SJCRH30 (cell line): ENCODE data around the gene CFAP46. TPM values are rescaled to one million over a fixed set of nuclear protein-coding genes. Genes with fewer than 3 reads are reported as not detected.
"Not testable (repeated sequence)": the region's sequence is repeated elsewhere in the genome, so short reads cannot be mapped to it uniquely, and the experiment has no call there.

Experiments used
- DNase-seq, 2 experiments: peaks; one replicate each; pipeline ENCODE4 v3.0.0-alpha.2; 2015 to 2020
- H3K27ac ChIP-seq: fragments of 250-450 bp; sonication (Bioruptor Pico); 2 replicates; pipeline ENCODE4 v1.5.1; 2020; ENCODE audit warnings: mild to moderate bottlenecking, moderate library complexity
- H3K27me3 ChIP-seq: fragments of 250-450 bp; sonication (Bioruptor Pico); 2 replicates; pipeline ENCODE4 v1.5.1; 2020; ENCODE audit warnings: mild to moderate bottlenecking, moderate library complexity
- H3K36me3 ChIP-seq: fragments of 250-450 bp; sonication (Bioruptor Pico); 2 replicates; pipeline ENCODE4 v1.5.1; 2020; ENCODE audit warnings: mild to moderate bottlenecking, moderate library complexity
- H3K4me1 ChIP-seq: fragments of 250-450 bp; sonication (Bioruptor Pico); 2 replicates; pipeline ENCODE4 v1.5.1; 2020; ENCODE audit warnings: mild to moderate bottlenecking, moderate library complexity
- H3K4me3 ChIP-seq: fragments of 250-450 bp; sonication (Bioruptor Pico); 2 replicates; pipeline ENCODE4 v1.5.1; 2020; ENCODE audit warnings: mild to moderate bottlenecking, moderate library complexity
- H3K9me3 ChIP-seq: fragments of 250-450 bp; sonication (Bioruptor Pico); replicated peaks from 2 replicates; pipeline ENCODE4 v1.5.1; 2020; ENCODE audit warnings: mild to moderate bottlenecking, moderate library complexity
- total RNA-seq: library from RNA; depleted of rRNA; stranded (reverse); fragments of >200 nt; shearing (Covaris generic); gene quantifications from 2 replicates; pipeline ENCODE4 v1.2.3, GENCODE V29; 2014

The CFAP46 gene
- total RNA-seq, 1 experiment from 2014 or later: 1.7 TPM

GRCh38 chr10:132904181-132904813 is 38.1 kb downstream of the CFAP46 start:
- no peaks in the 10 kb centered on the region for H3K27me3 ChIP-seq
- peak; percentile 49 to 67 for DNase-seq
- H3K4me1 ChIP-seq: no peaks in the 10 kb centered on the region
- no peaks in the 10 kb centered on the region for H3K36me3 ChIP-seq
- H3K27ac ChIP-seq: no peak overlapping the region
- H3K4me3 ChIP-seq: no peak overlapping the region
- H3K9me3 ChIP-seq: no peaks in the 10 kb centered on the region

GRCh38 chr10:132902656-132903575 is 39.5 kb downstream of the CFAP46 start:
- not testable (repeated sequence) for H3K36me3 ChIP-seq, DNase-seq, H3K27ac ChIP-seq, H3K4me3 ChIP-seq, H3K9me3 ChIP-seq, H3K27me3 ChIP-seq, H3K4me1 ChIP-seq

- Histone ChIP-seq H3K4me1 (no peaks in the 10 kb centered on the region), H3K36me3 (no peaks in the 10 kb centered on the region), H3K4me3 (no peak overlapping the region), H3K27me3 (no peaks in the 10 kb centered on the region), H3K27ac (no peak overlapping the region), H3K9me3 (no peaks in the 10 kb centered on the region)
- DNase-seq: no peak
These were observed 41.0 kb downstream of the CFAP46 start for GRCh38 chr10:132901351-132901750.

- Histone ChIP-seq H3K9me3 (no peaks in the 10 kb centered on the region), H3K36me3 (no peaks in the 10 kb centered on the region), H3K4me3 (no peak overlapping the region), H3K4me1 (no peaks in the 10 kb centered on the region), H3K27me3 (no peaks in the 10 kb centered on the region), H3K27ac (no peak overlapping the region)
- DNase-seq: no peak
These were observed 42.1 kb downstream of the CFAP46 start for GRCh38 chr10:132900211-132900756.

- H3K27ac ChIP-seq: no peak overlapping the region
- no peaks in the 10 kb centered on the region for H3K9me3 ChIP-seq
- no peaks in the 10 kb centered on the region for H3K36me3 ChIP-seq
- DNase-seq: no peak
- H3K27me3 ChIP-seq: no peaks in the 10 kb centered on the region
- H3K4me1 ChIP-seq: no peaks in the 10 kb centered on the region
- H3K4me3 ChIP-seq: no peak overlapping the region
These were observed 42.7 kb downstream of the CFAP46 start for GRCh38 chr10:132899751-132900065.

GRCh38 chr10:132899054-132899750 is 43.2 kb downstream of the CFAP46 start:
- DNase-seq: no peak
- Histone ChIP-seq H3K4me1 (no peaks in the 10 kb centered on the region), H3K9me3 (no peaks in the 10 kb centered on the region), H3K27ac (no peak overlapping the region), H3K4me3 (no peak overlapping the region), H3K27me3 (no peaks in the 10 kb centered on the region), H3K36me3 (no peaks in the 10 kb centered on the region)

GRCh38 chr10:132898391-132899053 is 43.8 kb downstream of the CFAP46 start:
- no peak for DNase-seq

GRCh38 chr10:132897516-132898381 is 44.6 kb downstream of the CFAP46 start:
- Histone ChIP-seq H3K27ac (no peak overlapping the region), H3K9me3 (no peaks in the 10 kb centered on the region), H3K36me3 (no peaks in the 10 kb centered on the region), H3K4me1 (no peaks in the 10 kb centered on the region), H3K27me3 (no peaks in the 10 kb centered on the region), H3K4me3 (no peak overlapping the region)
- no peak for DNase-seq

More at GRCh38 chr10:132898391-132899053, 43.8 kb downstream of the CFAP46 start:
- no peaks in the 10 kb centered on the region for H3K27me3 ChIP-seq
- H3K27ac ChIP-seq: no peak overlapping the region
- H3K4me1 ChIP-seq: no peaks in the 10 kb centered on the region
- no peaks in the 10 kb centered on the region for H3K36me3 ChIP-seq
- H3K4me3 ChIP-seq: no peak overlapping the region
- no peaks in the 10 kb centered on the region for H3K9me3 ChIP-seq

- H3K27me3 ChIP-seq, H3K27ac ChIP-seq, H3K9me3 ChIP-seq, H3K4me3 ChIP-seq, DNase-seq, H3K4me1 ChIP-seq, H3K36me3 ChIP-seq: not testable (repeated sequence)
These were observed 48.6 kb downstream of the CFAP46 start for GRCh38 chr10:132893786-132894185.

GRCh38 chr10:132893090-132893489 is 49.3 kb downstream of the CFAP46 start:
- no peak overlapping the region for H3K27ac ChIP-seq
- H3K9me3 ChIP-seq: no peaks in the 10 kb centered on the region
- H3K4me1 ChIP-seq: no peaks in the 10 kb centered on the region
- H3K27me3 ChIP-seq: no peaks in the 10 kb centered on the region
- no peaks in the 10 kb centered on the region for H3K36me3 ChIP-seq
- DNase-seq: no peak
- no peak overlapping the region for H3K4me3 ChIP-seq

GRCh38 chr10:132892004-132892403 is 50.4 kb downstream of the CFAP46 start:
- no peaks in the 10 kb centered on the region for H3K27me3 ChIP-seq
- no peak for DNase-seq
- H3K9me3 ChIP-seq: no peaks in the 10 kb centered on the region
- H3K4me3 ChIP-seq: no peak overlapping the region
- no peaks in the 10 kb centered on the region for H3K4me1 ChIP-seq
- H3K27ac ChIP-seq: no peak overlapping the region
- H3K36me3 ChIP-seq: no peaks in the 10 kb centered on the region

GRCh38 chr10:132891368-132891767 is 51.0 kb downstream of the CFAP46 start:
- Histone ChIP-seq H3K27me3 (no peaks in the 10 kb centered on the region), H3K9me3 (no peaks in the 10 kb centered on the region), H3K27ac (no peak overlapping the region), H3K4me1 (no peaks in the 10 kb centered on the region), H3K4me3 (no peak overlapping the region), H3K36me3 (no peaks in the 10 kb centered on the region)
- no peak for DNase-seq

GRCh38 chr10:132890301-132890700 is 52.1 kb downstream of the CFAP46 start:
- H3K9me3 ChIP-seq: no peaks in the 10 kb centered on the region
- no peaks in the 10 kb centered on the region for H3K36me3 ChIP-seq
- no peak overlapping the region for H3K4me3 ChIP-seq
- H3K4me1 ChIP-seq: no peaks in the 10 kb centered on the region
- no peak overlapping the region for H3K27ac ChIP-seq
- no peaks in the 10 kb centered on the region for H3K27me3 ChIP-seq
- no peak for DNase-seq

- Histone ChIP-seq H3K27me3 (no peaks in the 10 kb centered on the region), H3K27ac (no peak overlapping the region), H3K36me3 (no peaks in the 10 kb centered on the region), H3K9me3 (no peaks in the 10 kb centered on the region), H3K4me3 (no peak overlapping the region), H3K4me1 (no peaks in the 10 kb centered on the region)
- no peak for DNase-seq
These were observed 52.8 kb downstream of the CFAP46 start for GRCh38 chr10:132889556-132889955.
